HG02798 (cell line): ENCODE data around the gene DNAI2.
"Not testable (repeated sequence)": the region's sequence is repeated elsewhere in the genome, so short reads cannot be mapped to it uniquely, and the experiment has no call there.

ENCODE experiments used
- ATAC-seq: cut with Tn5 transposase; IDR thresholded peaks from one replicate; pipeline ENCODE4 v1.9.1; 2021; ENCODE audit warnings: mild to moderate bottlenecking; ENCODE audit not compliant: unreplicated experiment, poor library complexity

The DNAI2 gene

GRCh38 chr17:74244548-74244947 lies 29.5 kb upstream of the DNAI2 start:
- ATAC-seq, result no peak

- no peak for ATAC-seq
Observed at GRCh38 chr17:74245145-74245831, 28.7 kb upstream of the DNAI2 start.

- no peak for ATAC-seq
Observed at GRCh38 chr17:74245871-74246270, 28.2 kb upstream of the DNAI2 start.

GRCh38 chr17:74249590-74250270 lies 24.3 kb upstream of the DNAI2 start:
- ATAC-seq, result no peak

GRCh38 chr17:74250324-74250995 lies 23.6 kb upstream of the DNAI2 start:
- ATAC-seq, result no peak

- no peak for ATAC-seq
Observed at GRCh38 chr17:74251051-74251450, 23.0 kb upstream of the DNAI2 start.

GRCh38 chr17:74251569-74251968 lies 22.5 kb upstream of the DNAI2 start:
- ATAC-seq, result no peak

GRCh38 chr17:74252211-74252610 lies 21.8 kb upstream of the DNAI2 start:
- ATAC-seq, result no peak

GRCh38 chr17:74253036-74253435 lies 21.0 kb upstream of the DNAI2 start:
- no peak for ATAC-seq

GRCh38 chr17:74257311-74257710 lies 16.7 kb upstream of the DNAI2 start:
- no peak for ATAC-seq

- no peak for ATAC-seq
Observed at GRCh38 chr17:74259667-74260524, 14.1 kb upstream of the DNAI2 start.

- no peak for ATAC-seq
Observed at GRCh38 chr17:74260525-74260850, 13.5 kb upstream of the DNAI2 start.

GRCh38 chr17:74262601-74263000 lies 11.4 kb upstream of the DNAI2 start:
- no peak for ATAC-seq

GRCh38 chr17:74267054-74267453 lies 7.0 kb upstream of the DNAI2 start:
- not testable (repeated sequence) for ATAC-seq

GRCh38 chr17:74267579-74267978 lies 6.5 kb upstream of the DNAI2 start:
- ATAC-seq, result no peak

GRCh38 chr17:74267987-74268499 lies 6.0 kb upstream of the DNAI2 start:
- ATAC-seq, result no peak

- ATAC-seq, result no peak
Observed at GRCh38 chr17:74268558-74268957, 5.5 kb upstream of the DNAI2 start.

- ATAC-seq, result no peak
Observed at GRCh38 chr17:74270333-74270732, 3.7 kb upstream of the DNAI2 start.

GRCh38 chr17:74271281-74271680 lies 2.8 kb upstream of the DNAI2 start:
- ATAC-seq, result no peak

GRCh38 chr17:74271901-74272561 lies 2.0 kb upstream of the DNAI2 start:
- ATAC-seq, result no peak
